Measurements from ENCODE around the gene TMPRSS11A.

DNA sequence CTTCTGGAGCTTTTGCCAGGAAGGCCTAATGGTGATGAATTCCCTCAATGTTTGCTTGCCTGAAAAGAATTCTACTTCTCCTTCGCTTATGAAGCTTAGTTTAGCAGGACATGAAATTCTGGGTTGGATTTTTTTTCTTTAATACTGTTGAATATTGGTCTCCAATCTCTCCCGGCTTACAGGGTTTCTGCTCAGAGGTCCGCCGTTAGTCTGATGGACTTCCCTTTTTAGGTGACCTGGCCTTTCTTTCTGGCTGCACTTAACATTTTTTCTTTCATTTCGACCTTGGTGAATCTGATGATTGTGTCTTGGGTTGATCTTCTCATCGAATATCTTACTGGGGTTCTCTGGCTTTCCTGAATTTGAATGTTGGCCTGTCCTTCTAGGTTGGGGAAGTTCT, 17.2 kb upstream of the TMPRSS11A start:
- no peak for TF ChIP-seq KDM1A (IDR thresholded peaks at IDR 0.05; ENCODE audit: borderline replicate concordance, low read length)
- TF ChIP-seq, protein P1, sequence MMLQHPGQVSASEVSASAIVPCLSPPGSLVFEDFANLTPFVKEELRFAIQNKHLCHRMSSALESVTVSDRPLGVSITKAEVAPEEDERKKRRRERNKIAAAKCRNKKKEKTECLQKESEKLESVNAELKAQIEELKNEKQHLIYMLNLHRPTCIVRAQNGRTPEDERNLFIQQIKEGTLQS (IDR thresholded peaks at IDR 0.05; ENCODE audit: insufficient read depth, low read depth, low read length), result no peak
- no peak for TF ChIP-seq RFX5 (IDR thresholded peaks at IDR 0.05; ENCODE audit: borderline replicate concordance, low read depth, low read length)
- TF ChIP-seq, protein P2, sequence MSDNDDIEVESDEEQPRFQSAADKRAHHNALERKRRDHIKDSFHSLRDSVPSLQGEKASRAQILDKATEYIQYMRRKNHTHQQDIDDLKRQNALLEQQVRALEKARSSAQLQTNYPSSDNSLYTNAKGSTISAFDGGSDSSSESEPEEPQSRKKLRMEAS (IDR thresholded peaks at IDR 0.05), result no peak
- TF ChIP-seq, protein P3, sequence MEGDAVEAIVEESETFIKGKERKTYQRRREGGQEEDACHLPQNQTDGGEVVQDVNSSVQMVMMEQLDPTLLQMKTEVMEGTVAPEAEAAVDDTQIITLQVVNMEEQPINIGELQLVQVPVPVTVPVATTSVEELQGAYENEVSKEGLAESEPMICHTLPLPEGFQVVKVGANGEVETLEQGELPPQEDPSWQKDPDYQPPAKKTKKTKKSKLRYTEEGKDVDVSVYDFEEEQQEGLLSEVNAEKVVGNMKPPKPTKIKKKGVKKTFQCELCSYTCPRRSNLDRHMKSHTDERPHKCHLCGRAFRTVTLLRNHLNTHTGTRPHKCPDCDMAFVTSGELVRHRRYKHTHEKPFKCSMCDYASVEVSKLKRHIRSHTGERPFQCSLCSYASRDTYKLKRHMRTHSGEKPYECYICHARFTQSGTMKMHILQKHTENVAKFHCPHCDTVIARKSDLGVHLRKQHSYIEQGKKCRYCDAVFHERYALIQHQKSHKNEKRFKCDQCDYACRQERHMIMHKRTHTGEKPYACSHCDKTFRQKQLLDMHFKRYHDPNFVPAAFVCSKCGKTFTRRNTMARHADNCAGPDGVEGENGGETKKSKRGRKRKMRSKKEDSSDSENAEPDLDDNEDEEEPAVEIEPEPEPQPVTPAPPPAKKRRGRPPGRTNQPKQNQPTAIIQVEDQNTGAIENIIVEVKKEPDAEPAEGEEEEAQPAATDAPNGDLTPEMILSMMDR (IDR thresholded peaks at IDR 0.05; ENCODE audit: control extremely low read depth in 1 of 3, insufficient read depth in 1 of 3, low read depth in 1 of 3, low read length in 3 of 3), result no peak

Measured in H1 (cell line).